Left lobe of liver (tissue), 2 donors: ENCODE measurements around the gene FITM1. TPM values are rescaled to one million over a fixed set of nuclear protein-coding genes. Genes with fewer than 3 reads are reported as not detected.

Source experiments
- ATAC-seq: fragments of 200-7000 bp; cut with Tn5 transposase; one replicate; pipeline ENCODE4 v1.9.1; 2020; ENCODE audit warnings: mild to moderate bottlenecking, moderate library complexity
- DNase-seq: peaks from one replicate; pipeline ENCODE4 v3.0.0-alpha.2; 2020; ENCODE audit warnings: low spot score
- total RNA-seq: library from RNA; stranded (reverse); gene quantifications from one replicate; pipeline ENCODE4 v1.2.1, GENCODE V29; 2021
- donor health status: DM: no; HTN: no; CAD: no; lungs with moderate emphysema.
- donor health status: DM: no; HTN: yes; CAD: no.

The FITM1 gene
- total RNA-seq, 1 donor from 2014 or later: 34.9 TPM

- DNase-seq (peak; percentile 84), ATAC-seq (peak; percentile 76)
Observed at GRCh38 chr14:24179961-24180796, 49.7 kb downstream of the FITM1 start.

GRCh38 chr14:24181371-24182077 is 51.1 kb downstream of the FITM1 start:
- DNase-seq (no peak), ATAC-seq (no peak)

Other genes starting within 250 kb of the FITM1 start
- 59.0 TPM for gene DHRS4, start 176.9 kb upstream of the FITM1 start, total RNA-seq
- gene DHRS4L2, start 141.7 kb upstream of the FITM1 start, total RNA-seq: 46.4 TPM
- 2.0 TPM for gene CARMIL3, start 78.7 kb upstream of the FITM1 start, total RNA-seq
- 0.40 TPM for gene CPNE6, start 59.1 kb upstream of the FITM1 start, total RNA-seq
- 590 TPM for gene PCK2, start 36.3 kb upstream of the FITM1 start, total RNA-seq
- gene DCAF11, start 15.9 kb upstream of the FITM1 start, total RNA-seq: 212 TPM
- 3.5 TPM for gene NRL, start 15.7 kb upstream of the FITM1 start, total RNA-seq
- 98.1 TPM for gene PSME1, start 5.5 kb downstream of the FITM1 start, total RNA-seq
- 24.2 TPM for gene EMC9, start 10.9 kb downstream of the FITM1 start, total RNA-seq
- gene PSME2, start 16.0 kb downstream of the FITM1 start, total RNA-seq: 124 TPM
- gene RNF31, start 16.8 kb downstream of the FITM1 start, total RNA-seq: 28.6 TPM
- gene IRF9, start 30.6 kb downstream of the FITM1 start, total RNA-seq: 25.1 TPM
- 2.6 TPM for gene REC8, start 41.4 kb downstream of the FITM1 start, total RNA-seq
- 20.2 TPM for gene IPO4, start 58.2 kb downstream of the FITM1 start, total RNA-seq
- 47.1 TPM for gene TM9SF1, start 64.8 kb downstream of the FITM1 start, total RNA-seq
- gene TSSK4, start 75.0 kb downstream of the FITM1 start, total RNA-seq: 0.35 TPM
- gene CHMP4A, start 82.8 kb downstream of the FITM1 start, total RNA-seq: 14.4 TPM
- gene MDP1, start 85.4 kb downstream of the FITM1 start, total RNA-seq: 5.0 TPM
- 66.7 TPM for gene NEDD8, start 101.7 kb downstream of the FITM1 start, total RNA-seq
- gene GMPR2, start 102.3 kb downstream of the FITM1 start, total RNA-seq: 30.3 TPM
- 24.2 TPM for gene TINF2, start 112.0 kb downstream of the FITM1 start, total RNA-seq
- gene TGM1, start 132.5 kb downstream of the FITM1 start, total RNA-seq: 1.8 TPM
- gene RABGGTA, start 140.9 kb downstream of the FITM1 start, total RNA-seq: 15.8 TPM
- 91.0 TPM for gene DHRS1, start 169.1 kb downstream of the FITM1 start, total RNA-seq
- 17.2 TPM for gene NOP9, start 169.2 kb downstream of the FITM1 start, total RNA-seq
- gene CIDEB, start 177.3 kb downstream of the FITM1 start, total RNA-seq: 216 TPM
- 6.9 TPM for gene LTB4R2, start 179.5 kb downstream of the FITM1 start, total RNA-seq
- gene LTB4R, start 180.8 kb downstream of the FITM1 start, total RNA-seq: 7.2 TPM
- gene ADCY4, start 204.4 kb downstream of the FITM1 start, total RNA-seq: 5.5 TPM
- gene RIPK3, start 209.3 kb downstream of the FITM1 start, total RNA-seq: 0.68 TPM
- 1.4 TPM for gene NFATC4, start 237.5 kb downstream of the FITM1 start, total RNA-seq